Stomach (tissue), 4 donors: ENCODE data around the gene CAMKK1.

Experiments
- CTCF ChIP-seq, 7 experiments: fragments of 450-650 bp in 4 of 7; fragments of 200-600 bp in 3 of 7; sonication (generic) in 3 of 7; IDR thresholded peaks; one replicate each; pipeline ENCODE4 v1.5.1; 2016 to 2019; ENCODE audit warnings: antibody characterized with exemption in 7 of 7, control low read depth in 2 of 7, mild to moderate bottlenecking in 1 of 7
- EP300 ChIP-seq: sonication (generic); formaldehyde crosslinking; IDR thresholded peaks from one replicate; pipeline ENCODE4 v1.6.1; 2017; ENCODE audit warnings: antibody characterized with exemption
- POLR2A ChIP-seq, 4 donors: fragments of 450-650 bp; IDR thresholded peaks; one replicate each; pipeline ENCODE4 v1.6.1; 2016; ENCODE audit warnings: antibody characterized with exemption in 4 of 4, control low read depth in 2 of 4, mild to moderate bottlenecking in 1 of 4, moderate library complexity in 1 of 4
- POLR2AphosphoS5 ChIP-seq, 3 donors: sonication (generic); formaldehyde crosslinking; IDR thresholded peaks; one replicate each; pipeline ENCODE4 v1.6.1; 2016; ENCODE audit warnings: antibody characterized with exemption in 3 of 3

GRCh38 chr17:3921006-3921405, 28.2 kb upstream of the CAMKK1 start:
- TF ChIP-seq CTCF (IDR thresholded peaks at IDR 0.05): no peak
- TF ChIP-seq POLR2AphosphoS5 (IDR thresholded peaks at IDR 0.05): no peak
- no peak for TF ChIP-seq POLR2A (IDR thresholded peaks at IDR 0.05)
- no peak for TF ChIP-seq EP300
